VCaP (cell line): ENCODE results near the gene GPR4.

Source experiments
- H3K27ac ChIP-seq: fragments of 450-650 bp; 2 replicates; pipeline ENCODE4 v1.5.1; 2017
- TF ChIP-seq, protein P1 (sequence below): fragments of 450-650 bp; conservative IDR thresholded peaks from 2 replicates; pipeline ENCODE4 v1.5.1; 2017; ENCODE audit warnings: mild to moderate bottlenecking, moderate library complexity

Gene GPR4

DNA sequence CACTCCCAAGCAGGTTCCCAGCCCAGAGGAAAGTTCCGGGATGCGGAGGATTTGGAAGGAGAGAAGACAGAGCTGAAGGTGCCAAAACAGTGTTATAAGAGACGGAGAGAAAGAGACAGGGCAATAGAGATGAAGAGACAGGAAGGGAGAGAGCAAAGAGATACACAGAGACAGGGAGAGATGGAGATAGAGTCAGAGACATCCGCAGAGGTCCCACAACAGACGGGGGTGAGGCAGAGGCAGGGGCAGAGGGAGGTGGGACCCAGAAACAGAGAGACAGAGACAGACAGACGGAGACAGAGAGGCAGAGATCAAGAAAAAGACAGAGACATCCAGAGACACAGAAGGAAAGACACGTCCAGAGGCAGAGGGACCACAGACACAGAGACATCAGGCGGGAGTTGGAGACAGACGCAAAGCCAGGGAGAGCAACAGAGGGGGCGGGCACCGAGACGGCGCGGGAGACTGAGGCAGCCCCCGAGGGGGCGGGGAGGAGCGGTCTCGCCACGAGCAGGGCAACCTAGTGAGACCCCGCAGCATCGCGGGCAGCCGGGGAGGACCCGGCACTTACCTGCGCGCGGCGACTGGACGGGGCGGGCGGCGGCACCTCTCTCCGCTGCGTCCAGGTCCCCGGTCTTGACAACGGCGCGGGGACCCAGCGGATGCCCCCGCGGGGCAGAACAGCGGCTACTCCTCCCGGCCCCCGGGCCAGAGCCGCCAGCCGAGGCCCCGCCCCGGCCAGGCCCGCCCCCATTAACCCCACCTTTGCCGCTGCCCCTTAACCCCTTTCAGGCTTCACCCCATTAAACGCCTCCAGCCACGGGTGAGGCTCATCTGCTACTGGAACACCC is at the start of gene GPR4:
GPR4 (minus strand) TSS at position 689 of the 851 bp plus-strand sequence. CDS start 10,346 bp downstream, outside the sequence.
- TF ChIP-seq, protein P1, sequence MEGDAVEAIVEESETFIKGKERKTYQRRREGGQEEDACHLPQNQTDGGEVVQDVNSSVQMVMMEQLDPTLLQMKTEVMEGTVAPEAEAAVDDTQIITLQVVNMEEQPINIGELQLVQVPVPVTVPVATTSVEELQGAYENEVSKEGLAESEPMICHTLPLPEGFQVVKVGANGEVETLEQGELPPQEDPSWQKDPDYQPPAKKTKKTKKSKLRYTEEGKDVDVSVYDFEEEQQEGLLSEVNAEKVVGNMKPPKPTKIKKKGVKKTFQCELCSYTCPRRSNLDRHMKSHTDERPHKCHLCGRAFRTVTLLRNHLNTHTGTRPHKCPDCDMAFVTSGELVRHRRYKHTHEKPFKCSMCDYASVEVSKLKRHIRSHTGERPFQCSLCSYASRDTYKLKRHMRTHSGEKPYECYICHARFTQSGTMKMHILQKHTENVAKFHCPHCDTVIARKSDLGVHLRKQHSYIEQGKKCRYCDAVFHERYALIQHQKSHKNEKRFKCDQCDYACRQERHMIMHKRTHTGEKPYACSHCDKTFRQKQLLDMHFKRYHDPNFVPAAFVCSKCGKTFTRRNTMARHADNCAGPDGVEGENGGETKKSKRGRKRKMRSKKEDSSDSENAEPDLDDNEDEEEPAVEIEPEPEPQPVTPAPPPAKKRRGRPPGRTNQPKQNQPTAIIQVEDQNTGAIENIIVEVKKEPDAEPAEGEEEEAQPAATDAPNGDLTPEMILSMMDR: no peak
- H3K27ac ChIP-seq: no peak within 1 kb of the TSS

DNA sequence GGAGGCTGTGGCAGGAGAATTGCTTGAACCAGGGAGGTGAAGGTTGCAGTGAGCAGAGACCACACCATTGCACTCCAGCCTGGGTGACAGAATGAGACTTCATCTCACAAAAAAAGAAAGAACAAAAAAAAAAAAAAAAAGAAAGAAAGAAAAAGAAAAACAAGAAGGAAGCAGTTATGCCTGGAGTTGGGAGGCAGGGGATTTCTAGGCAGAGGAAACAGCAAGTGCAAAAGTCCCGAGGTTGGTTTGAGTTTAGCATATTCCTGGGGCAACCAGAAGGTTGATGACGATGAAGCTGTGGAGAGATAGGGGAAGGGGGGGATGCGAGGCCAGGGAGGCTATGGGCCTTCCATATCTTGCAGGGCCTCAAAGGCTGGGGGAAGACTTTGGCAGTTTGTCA is 48.7 kb upstream of the GPR4 start:
- TF ChIP-seq, protein P1: no peak
- H3K27ac ChIP-seq: no peak overlapping the region

DNA sequence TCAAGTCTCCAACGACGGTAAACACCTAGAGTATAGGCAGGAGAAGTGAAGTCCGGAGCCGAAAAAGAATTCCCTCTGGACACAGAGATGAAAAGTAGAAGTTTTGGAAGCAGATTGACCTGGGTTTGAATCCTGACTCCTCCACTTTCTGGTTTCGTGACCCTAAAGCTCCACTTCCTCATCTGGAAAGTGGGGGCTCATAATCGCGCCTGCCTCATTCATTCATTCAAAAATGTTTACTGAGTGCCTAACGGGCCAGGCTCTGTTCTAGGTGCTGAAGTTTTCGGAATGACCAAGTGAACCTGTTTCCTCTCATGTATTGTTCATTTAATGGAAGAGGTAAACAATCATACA is 44.3 kb upstream of the GPR4 start:
- TF ChIP-seq, protein P1: no peak
- peak overlapping the region; percentile 59 for H3K27ac ChIP-seq

DNA sequence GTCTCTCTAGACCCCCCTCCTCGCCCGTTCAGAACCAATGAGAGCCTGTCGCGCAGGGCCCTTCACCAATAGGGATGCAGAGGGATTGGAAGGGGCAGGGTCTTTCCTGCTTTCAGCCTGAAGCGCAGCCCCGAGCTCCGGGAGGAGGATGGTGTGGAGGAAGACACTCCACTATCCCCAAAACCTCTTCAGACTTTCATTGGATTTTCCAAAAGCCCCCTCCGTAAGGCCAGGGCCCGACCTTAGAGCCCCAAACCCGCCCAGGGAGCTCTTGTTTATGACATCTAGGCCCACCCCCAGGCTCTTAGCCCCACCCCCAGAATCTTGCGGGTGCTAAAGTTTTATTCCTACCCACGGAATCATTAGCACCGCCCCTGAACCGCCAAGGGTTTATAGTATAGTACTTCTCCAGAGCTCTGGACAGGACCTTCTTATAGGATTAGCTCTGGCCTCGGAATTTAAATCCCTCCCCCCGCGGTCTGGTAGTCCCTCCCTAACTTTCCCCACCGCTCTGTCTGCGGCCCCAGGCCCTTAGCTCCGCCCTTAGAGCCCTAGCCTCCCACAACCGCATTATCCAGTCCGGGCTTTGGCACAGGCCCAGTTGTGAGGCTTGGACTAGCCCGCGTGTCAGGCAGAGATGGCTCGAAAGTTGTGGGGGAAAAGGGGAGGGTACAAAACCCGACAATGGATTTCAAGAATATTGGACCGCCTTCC is 43.8 kb upstream of the GPR4 start:
- peak overlapping the region; percentile 59 for H3K27ac ChIP-seq
- TF ChIP-seq, protein P1: no peak

DNA sequence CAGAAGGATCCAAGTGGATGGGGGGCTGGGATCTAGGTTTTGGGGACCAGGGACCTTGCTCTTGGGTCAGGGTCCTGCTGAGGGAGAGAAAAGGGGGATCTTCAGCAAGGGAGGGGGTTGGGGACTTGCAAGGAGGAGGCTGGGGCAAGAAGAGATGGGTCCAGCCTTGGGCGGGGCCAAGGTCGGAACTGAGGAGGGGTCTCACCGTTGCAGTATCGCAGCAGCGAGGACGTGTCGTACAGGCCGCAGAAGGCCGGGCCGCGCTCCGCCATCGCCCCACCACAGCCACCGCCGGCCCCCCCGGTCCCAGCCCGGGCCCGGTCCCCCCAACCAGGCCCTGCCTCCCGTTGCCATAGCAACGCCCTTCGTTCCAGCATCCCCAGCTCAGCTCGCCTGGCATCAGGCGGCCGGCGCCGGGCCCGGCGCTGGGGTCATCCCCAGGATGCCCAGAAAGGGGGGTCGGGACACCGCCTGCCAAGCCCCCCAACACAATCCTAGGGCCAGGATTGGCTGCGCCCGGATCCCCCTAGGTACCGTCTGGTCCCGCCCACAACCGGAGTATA is 43.1 kb upstream of the GPR4 start:
- TF ChIP-seq, protein P1: no peak
- H3K27ac ChIP-seq: peak overlapping the region; percentile 59

DNA sequence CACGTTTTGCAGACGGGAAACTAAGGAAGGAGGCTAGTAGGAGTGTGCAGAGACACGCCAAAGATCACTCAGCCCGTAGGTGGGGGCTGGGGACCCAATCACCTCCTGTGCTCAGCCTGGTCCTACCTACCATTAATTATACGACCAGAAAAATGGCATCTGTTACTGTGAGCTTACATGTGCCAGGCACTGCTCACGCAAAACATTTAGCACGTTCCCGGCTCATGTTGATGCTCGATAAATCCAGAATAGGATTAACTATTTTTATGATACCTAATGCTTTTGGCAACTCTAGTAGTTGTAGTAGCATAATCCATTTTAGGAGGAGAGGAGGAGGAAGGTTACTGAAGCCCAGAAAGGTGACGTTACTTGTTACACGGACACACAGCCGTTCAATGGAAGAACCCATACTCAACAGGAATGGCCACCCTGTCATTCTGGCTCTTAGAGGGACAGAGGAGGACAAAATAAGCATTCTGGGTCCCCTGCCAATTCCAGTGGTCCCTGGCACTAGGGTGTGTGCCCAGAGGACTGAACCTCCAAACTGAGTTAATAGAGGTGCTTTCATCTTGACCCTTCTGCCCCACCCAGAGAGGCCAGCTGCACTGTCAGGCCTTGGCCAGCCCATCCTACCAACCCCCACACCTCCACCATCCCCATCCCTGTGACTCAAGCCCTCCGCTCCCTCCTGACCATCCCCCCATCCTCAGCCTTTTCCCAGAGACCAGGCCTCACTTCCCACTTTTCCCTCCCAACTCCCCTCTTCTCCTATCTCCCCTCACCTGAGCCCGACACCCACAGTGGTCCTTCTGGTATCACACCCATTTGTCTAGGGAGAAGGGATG is 42.1 kb upstream of the GPR4 start:
- TF ChIP-seq, protein P1: no peak

More for the DNA sequence above, 42.1 kb upstream of the GPR4 start:
- H3K27ac ChIP-seq: peak overlapping the region; percentile 79
